Epithelial cell of esophagus (primary cell): Measurements from ENCODE around the gene GP1BB.

ENCODE experiments used
- DNase-seq: peaks from one replicate; pipeline ENCODE4 v3.0.0; 2010; ENCODE audit warnings: low read depth
- H3K4me3 ChIP-seq: 2 replicates; pipeline ENCODE4 v1.5.1; 2011; ENCODE audit warnings: mild to moderate bottlenecking, low read length, control low read depth
- TF ChIP-seq, protein P1 (sequence below): IDR thresholded peaks from 2 replicates; pipeline ENCODE4 v1.5.1; 2011; ENCODE audit warnings: low read depth, mild to moderate bottlenecking, low read length, control low read depth, inconsistent platforms; ENCODE audit not compliant: insufficient read depth; ENCODE audit errors: missing control alignments

The GP1BB gene

DNA sequence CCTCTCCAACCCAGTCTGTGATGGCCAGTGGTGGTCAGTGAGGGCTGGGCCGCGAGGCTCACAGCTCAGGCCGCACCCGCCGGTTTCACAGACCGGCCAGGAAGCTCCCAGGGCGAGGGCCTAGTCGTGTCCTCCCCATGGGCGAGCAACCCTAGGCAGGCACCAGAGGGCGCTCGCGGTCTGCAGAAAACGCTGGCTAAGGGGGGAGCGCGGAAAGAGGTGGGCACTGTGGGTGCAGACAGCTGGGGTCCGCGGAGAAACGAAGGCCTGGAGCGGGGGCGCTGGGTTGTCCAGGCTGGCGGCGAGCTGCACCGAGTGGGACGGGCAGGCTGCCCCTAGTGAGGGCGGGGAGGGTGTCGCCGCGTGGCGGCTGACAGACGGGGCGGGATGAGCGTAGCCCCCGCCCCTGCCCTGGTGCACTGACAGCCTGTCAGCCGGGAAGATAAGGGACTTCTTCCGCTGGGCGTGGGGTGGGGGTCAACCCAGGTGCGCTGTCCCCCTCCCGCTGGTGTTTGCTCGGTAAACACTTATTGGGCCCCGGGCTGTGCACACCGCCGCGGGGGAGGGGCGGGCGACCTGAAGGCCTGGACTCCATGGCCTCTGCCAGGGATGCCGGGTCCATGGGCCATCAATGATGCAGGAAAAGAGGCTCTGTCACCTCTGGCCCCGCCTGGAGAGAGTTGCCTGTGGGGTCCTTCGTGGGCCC, 7.5 kb downstream of the GP1BB start:
- peak overlapping the region; percentile 25 for H3K4me3 ChIP-seq
- peak; percentile 62 for DNase-seq
- TF ChIP-seq, protein P1, sequence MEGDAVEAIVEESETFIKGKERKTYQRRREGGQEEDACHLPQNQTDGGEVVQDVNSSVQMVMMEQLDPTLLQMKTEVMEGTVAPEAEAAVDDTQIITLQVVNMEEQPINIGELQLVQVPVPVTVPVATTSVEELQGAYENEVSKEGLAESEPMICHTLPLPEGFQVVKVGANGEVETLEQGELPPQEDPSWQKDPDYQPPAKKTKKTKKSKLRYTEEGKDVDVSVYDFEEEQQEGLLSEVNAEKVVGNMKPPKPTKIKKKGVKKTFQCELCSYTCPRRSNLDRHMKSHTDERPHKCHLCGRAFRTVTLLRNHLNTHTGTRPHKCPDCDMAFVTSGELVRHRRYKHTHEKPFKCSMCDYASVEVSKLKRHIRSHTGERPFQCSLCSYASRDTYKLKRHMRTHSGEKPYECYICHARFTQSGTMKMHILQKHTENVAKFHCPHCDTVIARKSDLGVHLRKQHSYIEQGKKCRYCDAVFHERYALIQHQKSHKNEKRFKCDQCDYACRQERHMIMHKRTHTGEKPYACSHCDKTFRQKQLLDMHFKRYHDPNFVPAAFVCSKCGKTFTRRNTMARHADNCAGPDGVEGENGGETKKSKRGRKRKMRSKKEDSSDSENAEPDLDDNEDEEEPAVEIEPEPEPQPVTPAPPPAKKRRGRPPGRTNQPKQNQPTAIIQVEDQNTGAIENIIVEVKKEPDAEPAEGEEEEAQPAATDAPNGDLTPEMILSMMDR, result peak; percentile 85

DNA sequence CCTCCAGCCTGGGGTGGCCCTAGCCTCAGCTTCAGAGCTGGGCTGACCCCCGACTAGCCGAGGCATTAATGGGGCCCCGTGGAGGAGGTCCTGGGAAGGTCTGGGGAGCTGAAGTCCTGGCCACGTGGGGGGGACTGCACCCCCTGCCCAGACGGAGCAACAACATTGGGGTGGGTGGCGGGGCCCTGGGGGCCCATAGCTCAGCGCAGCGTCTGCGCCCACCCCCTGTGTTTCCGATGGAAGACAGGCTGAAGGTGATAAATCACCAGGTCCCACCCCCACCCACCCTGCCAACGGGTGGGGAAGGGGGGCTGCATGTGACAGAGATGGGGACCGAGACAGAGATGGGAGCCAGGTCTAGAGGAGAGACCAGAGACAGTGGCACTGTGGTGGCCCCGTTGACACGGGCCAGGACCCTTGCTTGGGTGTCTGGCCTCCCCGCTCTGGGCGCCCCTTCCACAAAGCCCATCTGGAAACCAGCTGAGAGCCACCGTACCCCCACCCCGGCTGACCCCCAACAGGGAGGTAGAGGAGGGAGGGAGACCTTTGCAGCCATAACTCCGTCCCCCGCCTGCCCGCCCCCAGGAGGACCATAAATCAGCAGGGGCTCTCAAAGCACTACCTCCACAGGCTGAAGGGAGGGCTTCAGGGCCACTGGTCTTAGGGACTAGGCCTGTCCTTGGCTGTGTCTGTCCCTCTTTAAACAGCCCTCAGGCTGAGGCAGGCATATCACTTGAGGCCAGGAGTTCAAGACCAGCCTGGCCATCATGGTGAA, 8.2 kb downstream of the GP1BB start:
- TF ChIP-seq, protein P1, result no peak
- no peak for DNase-seq
- no peak overlapping the region for H3K4me3 ChIP-seq

DNA sequence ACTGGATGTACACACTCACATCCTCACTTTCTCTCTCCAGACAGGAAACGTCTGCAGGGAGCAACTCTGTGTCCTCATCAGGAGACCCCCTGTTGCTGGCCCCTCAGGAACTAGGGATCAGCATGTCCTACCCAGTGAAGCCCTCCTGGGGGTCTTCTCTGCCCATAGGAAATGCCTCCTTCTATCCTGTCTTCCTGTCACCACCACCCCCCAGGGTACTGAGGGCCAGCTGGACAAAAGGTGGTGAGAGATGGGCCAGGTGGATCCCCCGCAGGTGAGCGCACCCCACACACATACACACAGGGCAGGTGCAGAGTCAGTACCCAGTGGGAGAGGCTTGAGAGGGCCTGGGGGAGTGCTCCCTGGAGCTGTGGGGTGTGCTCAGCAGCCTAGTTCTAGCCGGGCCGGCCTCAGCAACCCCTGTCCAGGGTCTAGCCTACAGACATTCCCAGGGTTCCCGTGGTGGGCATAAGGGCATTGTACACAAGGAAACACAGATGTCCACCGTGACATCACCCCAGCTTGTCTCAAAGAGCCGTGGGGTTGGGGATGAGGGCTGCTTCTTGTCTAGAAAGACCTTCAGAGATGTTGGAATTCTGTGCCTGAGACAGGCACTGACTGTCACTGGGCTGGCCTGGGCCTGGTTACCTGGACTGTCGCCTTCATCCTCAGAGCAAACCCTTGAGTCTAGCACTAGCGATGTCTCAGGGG, 9.2 kb downstream of the GP1BB start:
- DNase-seq, result no peak
- H3K4me3 ChIP-seq, result no peak overlapping the region
- TF ChIP-seq, protein P1, result no peak

DNA sequence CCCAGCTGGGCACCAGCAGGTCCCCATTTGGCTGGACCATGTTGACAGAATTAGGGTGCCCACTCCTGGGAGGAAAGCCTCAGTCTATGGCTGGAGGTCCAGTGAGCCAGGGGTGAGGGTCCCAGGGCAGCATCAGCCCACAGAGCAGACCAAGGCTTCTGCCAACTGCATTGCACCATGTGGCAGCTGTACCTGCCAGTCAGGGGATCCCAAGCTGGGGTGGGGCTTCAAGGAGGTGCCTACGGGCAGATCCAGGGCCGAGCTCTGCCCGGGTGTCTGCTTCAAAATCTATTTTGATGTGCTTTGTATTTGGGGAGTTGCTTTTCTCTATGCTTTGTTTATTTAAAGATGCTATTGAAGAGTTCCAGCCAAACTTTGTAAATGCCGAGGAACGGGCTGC, 10.4 kb downstream of the GP1BB start:
- no peak overlapping the region for H3K4me3 ChIP-seq
- TF ChIP-seq, protein P1, result no peak
- no peak for DNase-seq

DNA sequence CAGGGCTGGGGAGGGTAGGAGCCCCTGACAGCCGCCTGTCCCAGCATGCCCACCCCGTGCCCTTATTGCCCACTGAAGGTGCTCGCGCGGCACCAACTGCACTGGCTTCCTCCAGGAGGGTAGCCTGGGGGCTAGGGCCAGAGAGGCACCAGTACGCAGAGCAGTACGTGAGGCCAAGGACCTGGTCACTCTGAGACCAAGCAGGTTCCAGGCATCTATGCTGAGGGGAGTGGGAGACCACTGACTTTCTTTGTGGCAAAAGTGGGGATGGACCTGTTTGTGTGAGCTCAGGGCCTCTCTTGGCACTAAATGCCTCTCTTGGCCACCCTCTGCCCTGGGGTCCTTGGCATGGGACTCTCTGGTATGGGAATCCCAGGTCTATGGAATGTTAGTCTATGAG, 10.8 kb downstream of the GP1BB start:
- TF ChIP-seq, protein P1, result no peak
- H3K4me3 ChIP-seq, result no peak overlapping the region
- DNase-seq, result no peak

DNA sequence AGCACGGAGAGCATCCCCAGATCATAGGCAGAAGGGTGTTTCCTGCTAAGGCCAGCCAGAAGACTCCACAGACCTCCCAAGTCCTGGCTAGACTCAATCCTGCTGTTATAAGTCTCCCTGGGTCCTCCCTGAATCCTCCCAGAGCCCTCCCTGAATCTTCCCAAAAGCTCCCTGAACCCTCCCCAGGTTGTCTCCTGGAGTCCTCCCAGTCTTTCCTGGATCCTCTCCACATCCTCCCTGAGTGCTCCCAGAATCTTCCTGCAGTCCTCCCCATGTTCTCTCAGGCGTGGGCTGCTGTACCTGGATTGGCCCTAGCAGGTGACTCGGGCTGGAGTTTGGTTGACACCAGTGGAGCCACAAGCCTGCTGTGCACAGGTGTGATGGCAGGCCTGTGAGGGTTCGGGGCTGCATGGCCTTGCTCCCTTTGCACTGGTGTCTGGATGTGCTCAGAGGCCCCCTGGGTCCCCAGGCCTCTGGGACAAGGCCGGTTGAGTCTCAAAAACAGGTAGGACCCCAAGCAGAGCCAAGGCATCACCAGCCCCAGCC, 11.6 kb downstream of the GP1BB start:
- no peak for DNase-seq
- TF ChIP-seq, protein P1, result no peak
- no peak overlapping the region for H3K4me3 ChIP-seq
